ENCODE data around the gene GLIPR1L2. TPM values are rescaled to one million over a fixed set of nuclear protein-coding genes. Genes with fewer than 3 reads are reported as not detected.
"Not testable (repeated sequence)": the region's sequence is repeated elsewhere in the genome, so short reads cannot be mapped to it uniquely, and the experiment has no call there.

GLIPR1L2 gene
- under 1 TPM; 0.17 to 0.24 TPM for total RNA-seq

GRCh38 chr12:75390899-75391538 lies at the start of gene GLIPR1L2:
Gene GLIPR1L2 (plus strand): TSS chr12:75391089. CDS start chr12:75391117, 28 bp downstream.
- no peaks in the 10 kb centered on the region for H3K27me3 Mint-ChIP-seq
- H3K36me3 Mint-ChIP-seq, result no peaks in the 10 kb centered on the region
- H3K9me3 Mint-ChIP-seq, result peaks cover 4% of the 10 kb centered on the region
- H3K4me3 Mint-ChIP-seq, result peak within 1 kb of the TSS; percentile 86
- intact Hi-C loops (cut with micrococcal nuclease), result loop anchor here (1.0 to 5.0 kb wide), 8 partner anchors 45 to 854 kb away; partner anchors contain the start of genes ATXN7L3B, GLIPR1, GLIPR1L1 and KRR1
- CTCF ChIA-PET, result interaction anchor here (0.6 to 2.5 kb wide), 25 partner anchors 11 to 1079 kb away, joined by 3 to 22 read pairs (median 4); partner anchors contain the start of genes GLIPR1, GLIPR1L1 and PHLDA1
- peaks cover 40% of the 10 kb centered on the region for H3K4me1 Mint-ChIP-seq (ENCODE audit: low read depth)
- H3K27ac Mint-ChIP-seq, result peak within 1 kb of the TSS; percentile 93
- POLR2A ChIA-PET, result interaction anchor here (0.6 to 1.6 kb wide), 7 partner anchors 87 to 694 kb away, joined by 3 to 5 read pairs (median 4); partner anchors contain the start of genes NAP1L1 and PHLDA1
- peak; percentile 95 for DNase-seq

DNA sequence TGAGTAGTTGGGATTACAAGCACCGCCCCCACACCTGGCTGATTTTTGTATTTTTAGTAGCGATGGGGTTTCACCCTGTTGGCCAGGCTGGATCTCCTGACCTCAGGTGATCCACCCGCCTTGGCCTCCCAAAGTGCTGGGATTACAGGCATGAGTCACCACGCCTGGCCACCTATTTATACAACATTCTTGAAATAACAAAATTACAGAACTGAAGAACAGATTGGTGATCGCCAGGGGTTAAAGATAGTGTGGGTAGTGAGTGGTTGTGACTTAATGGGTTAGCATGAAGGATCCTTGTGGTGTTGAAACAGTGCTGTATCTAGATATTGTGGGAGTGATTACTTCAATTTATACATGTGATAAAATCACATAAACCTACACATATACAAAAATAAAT lies 49.0 kb upstream of the GLIPR1L2 start:
- Mint-ChIP-seq H3K27ac (no peak overlapping the region), H3K27me3 (peaks cover 12% of the 10 kb centered on the region), H3K4me1 (ENCODE audit: low read depth) (peaks cover 12% of the 10 kb centered on the region), H3K36me3 (peaks cover 3% of the 10 kb centered on the region), H3K9me3 (peaks cover 2% of the 10 kb centered on the region), H3K4me3 (no peak overlapping the region)
- no peak for DNase-seq
- ChIA-PET CTCF (interaction anchor here (1.3 kb wide), 1 partner anchor 7 kb away, joined by 5 read pairs; the partner anchor contains the start of gene GLIPR1L1), POLR2A (no interaction called here)
- intact Hi-C loops (cut with micrococcal nuclease), result no loop called here

DNA sequence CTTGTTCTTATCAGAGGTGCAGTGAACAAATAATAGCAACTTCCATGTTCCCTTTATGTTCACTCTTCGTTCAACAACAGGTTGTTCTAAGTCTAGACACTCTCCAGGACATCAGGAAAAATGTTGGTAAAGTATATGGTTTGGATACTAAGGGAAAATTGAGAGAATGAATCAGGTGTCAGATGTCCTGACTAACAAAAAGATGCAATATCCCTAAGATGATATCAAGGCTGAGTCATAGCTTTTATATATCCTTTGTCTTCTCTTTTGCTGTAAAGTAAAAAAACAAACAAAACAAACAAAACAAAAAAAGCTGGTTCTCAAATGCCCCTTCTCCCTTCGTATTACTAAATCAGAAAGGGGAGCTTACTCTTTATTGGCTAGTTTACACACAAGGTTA lies 45.4 kb upstream of the GLIPR1L2 start:
- Mint-ChIP-seq H3K27me3 (peaks cover 9% of the 10 kb centered on the region), H3K27ac (no peak overlapping the region), H3K4me3 (no peak overlapping the region), H3K4me1 (ENCODE audit: low read depth) (peaks cover 9% of the 10 kb centered on the region), H3K36me3 (no peaks in the 10 kb centered on the region), H3K9me3 (no peaks in the 10 kb centered on the region)
- ChIA-PET CTCF (interaction anchor here (0.7 kb wide), 2 partner anchors 11 to 14 kb away, joined by 3 to 5 read pairs; partner anchors contain the start of gene GLIPR1L1), POLR2A (no interaction called here)
- no peak for DNase-seq
- intact Hi-C loops (cut with micrococcal nuclease), result no loop called here

- H3K27ac Mint-ChIP-seq, result peak overlapping the region; percentile 16
- H3K4me1 Mint-ChIP-seq (ENCODE audit: low read depth); H3K36me3 Mint-ChIP-seq; H3K9me3 Mint-ChIP-seq; H3K27me3 Mint-ChIP-seq; POLR2A ChIA-PET; H3K4me3 Mint-ChIP-seq: not testable (repeated sequence)
- intact Hi-C loops (cut with micrococcal nuclease), result loop anchor here (1.0 kb wide), 3 partner anchors 45 to 165 kb away; partner anchors contain the start of genes GLIPR1, GLIPR1L2 and KRR1
- CTCF ChIA-PET, result interaction anchor here (0.7 kb wide), 1 partner anchor 620 kb away, joined by 3 read pairs; no protein-coding TSS in a partner anchor
- peak; percentile 55 for DNase-seq
Observed at GRCh38 chr12:75346215-75346614, 44.7 kb upstream of the GLIPR1L2 start.

DNA sequence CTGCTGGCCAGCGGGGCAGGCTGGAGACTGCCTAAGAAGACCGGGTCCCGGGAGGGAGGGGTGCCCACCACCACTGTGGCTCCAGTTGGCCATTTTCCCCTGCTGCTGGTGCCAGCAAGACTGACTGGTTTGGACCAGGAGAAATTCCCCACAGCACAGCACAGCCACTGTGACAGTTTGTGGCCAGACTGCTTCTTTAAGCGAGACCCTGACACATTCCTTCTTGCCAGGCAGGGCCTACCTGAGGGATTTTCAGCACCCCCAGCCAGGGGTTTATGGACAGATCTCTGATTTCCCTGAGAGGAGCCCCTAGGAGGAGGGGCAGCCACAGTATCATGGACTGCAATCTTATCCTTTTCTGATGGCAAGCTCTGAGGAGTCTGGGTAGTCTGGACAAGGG lies 40.9 kb upstream of the GLIPR1L2 start:
- Mint-ChIP-seq H3K9me3 (peaks cover 21% of the 10 kb centered on the region), H3K36me3 (peaks cover 14% of the 10 kb centered on the region), H3K4me3 (no peak overlapping the region), H3K27me3 (peaks cover 2% of the 10 kb centered on the region), H3K4me1 (ENCODE audit: low read depth) (peaks cover 9% of the 10 kb centered on the region), H3K27ac (no peak overlapping the region)
- intact Hi-C loops (cut with micrococcal nuclease), result no loop called here
- DNase-seq, result no peak
- ChIA-PET POLR2A (no interaction called here), CTCF (interaction anchor here (0.6 kb wide), 1 partner anchor 524 kb away, joined by 3 read pairs; no protein-coding TSS in a partner anchor)

DNA sequence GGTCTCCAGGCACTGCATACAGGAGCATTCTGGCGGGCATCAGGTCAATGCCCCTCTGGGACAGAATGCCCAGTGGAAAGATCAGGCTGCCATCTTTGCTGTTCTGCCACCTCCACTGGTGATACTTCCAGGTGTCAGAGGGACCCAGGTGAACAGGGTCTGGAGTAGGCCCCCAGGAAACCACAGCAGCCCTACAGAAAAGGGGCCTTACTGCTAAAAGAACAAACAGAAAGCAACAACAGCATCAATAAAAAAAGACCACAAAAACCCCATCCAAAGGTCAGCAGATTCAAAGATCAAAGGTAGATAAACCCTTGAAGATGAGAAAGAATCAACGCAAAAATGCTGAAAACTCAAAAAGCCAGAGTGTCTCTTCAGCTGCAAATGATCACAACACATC lies 40.5 kb upstream of the GLIPR1L2 start:
- intact Hi-C loops (cut with micrococcal nuclease), result no loop called here
- peaks cover 18% of the 10 kb centered on the region for H3K36me3 Mint-ChIP-seq
- peaks cover 25% of the 10 kb centered on the region for H3K9me3 Mint-ChIP-seq
- CTCF ChIA-PET, result interaction anchor here (0.6 to 1.0 kb wide), 2 partner anchors 16 to 523 kb away, joined by 3 read pairs; partner anchors contain the start of gene GLIPR1L1
- H3K27ac Mint-ChIP-seq, result no peak overlapping the region
- H3K4me1 Mint-ChIP-seq (ENCODE audit: low read depth), result peaks cover 8% of the 10 kb centered on the region
- POLR2A ChIA-PET, result no interaction called here
- H3K27me3 Mint-ChIP-seq, result peaks cover 2% of the 10 kb centered on the region
- no peak for DNase-seq
- no peak overlapping the region for H3K4me3 Mint-ChIP-seq

- no peak overlapping the region for H3K4me3 Mint-ChIP-seq
- DNase-seq, result no peak
- POLR2A ChIA-PET, result no interaction called here
- H3K9me3 Mint-ChIP-seq, result peaks cover 25% of the 10 kb centered on the region
- CTCF ChIA-PET, result interaction anchor here (0.9 kb wide), 1 partner anchor 151 kb away, joined by 4 read pairs; no protein-coding TSS in a partner anchor
- H3K27ac Mint-ChIP-seq, result no peak overlapping the region
- intact Hi-C loops (cut with micrococcal nuclease), result no loop called here
- peaks cover 18% of the 10 kb centered on the region for H3K36me3 Mint-ChIP-seq
- H3K4me1 Mint-ChIP-seq (ENCODE audit: low read depth), result no peaks in the 10 kb centered on the region
- peaks cover 1% of the 10 kb centered on the region for H3K27me3 Mint-ChIP-seq
Observed at GRCh38 chr12:75354011-75354410, 36.9 kb upstream of the GLIPR1L2 start.

GRCh38 chr12:75360920-75361319 lies 30.0 kb upstream of the GLIPR1L2 start:
- POLR2A ChIA-PET, result no interaction called here

DNA sequence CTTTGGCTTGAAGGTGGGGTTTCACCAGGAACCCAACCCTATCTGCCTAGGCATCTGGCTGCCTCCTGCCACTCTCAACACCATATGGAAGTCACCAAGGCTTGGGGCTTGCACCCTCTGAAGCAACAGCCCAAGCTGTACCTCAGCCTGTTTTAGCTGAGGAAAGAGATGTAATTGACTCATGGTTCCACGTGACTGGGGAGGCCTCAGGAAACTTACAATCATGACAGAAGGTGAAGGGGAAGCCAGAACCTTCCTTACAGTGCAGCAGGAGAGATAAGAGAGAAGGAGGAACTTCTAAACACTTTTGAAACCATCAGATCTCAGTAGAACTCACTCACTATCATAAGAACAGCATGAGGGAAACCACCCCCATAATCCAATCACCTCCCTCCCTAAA lies 29.5 kb upstream of the GLIPR1L2 start:
- no peak overlapping the region for H3K4me3 Mint-ChIP-seq
- peaks cover 14% of the 10 kb centered on the region for H3K9me3 Mint-ChIP-seq
- intact Hi-C loops (cut with micrococcal nuclease), result no loop called here
- H3K27me3 Mint-ChIP-seq, result no peaks in the 10 kb centered on the region
- ChIA-PET CTCF (no interaction called here), POLR2A (no interaction called here)
- peaks cover 2% of the 10 kb centered on the region for H3K36me3 Mint-ChIP-seq
- H3K27ac Mint-ChIP-seq, result no peak overlapping the region
- H3K4me1 Mint-ChIP-seq (ENCODE audit: low read depth), result peaks cover 13% of the 10 kb centered on the region
- no peak for DNase-seq

More at GRCh38 chr12:75360920-75361319, 30.0 kb upstream of the GLIPR1L2 start:
- H3K36me3 Mint-ChIP-seq, result peaks cover 2% of the 10 kb centered on the region
- intact Hi-C loops (cut with micrococcal nuclease), result no loop called here
- DNase-seq, result no peak
- CTCF ChIA-PET, result no interaction called here
- H3K4me1 Mint-ChIP-seq (ENCODE audit: low read depth), result peaks cover 10% of the 10 kb centered on the region
- H3K27ac Mint-ChIP-seq, result no peak overlapping the region
- peaks cover 14% of the 10 kb centered on the region for H3K9me3 Mint-ChIP-seq
- no peaks in the 10 kb centered on the region for H3K27me3 Mint-ChIP-seq
- H3K4me3 Mint-ChIP-seq, result no peak overlapping the region

DNA sequence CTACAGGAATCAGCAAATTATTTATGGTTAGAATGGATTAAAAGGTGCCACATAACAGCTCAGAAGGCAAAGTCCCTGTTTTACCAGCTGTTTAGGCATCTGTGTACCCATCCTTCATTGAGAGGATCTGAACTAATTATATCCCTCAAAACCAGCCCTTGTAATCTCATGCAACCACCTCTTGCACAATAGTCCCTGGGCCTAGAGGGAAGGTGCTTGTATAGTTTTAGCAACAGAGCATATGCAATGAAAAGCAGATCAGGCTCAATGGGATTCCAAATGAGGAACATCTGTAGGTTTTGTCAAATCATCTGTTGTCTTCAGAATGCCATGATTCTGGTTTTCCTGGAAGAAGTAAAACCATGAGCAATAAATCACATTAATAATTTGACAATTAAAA lies 26.0 kb upstream of the GLIPR1L2 start:
- H3K27me3 Mint-ChIP-seq, result no peaks in the 10 kb centered on the region
- H3K27ac Mint-ChIP-seq, result no peak overlapping the region
- intact Hi-C loops (cut with micrococcal nuclease), result no loop called here
- no peak for DNase-seq
- CTCF ChIA-PET, result interaction anchor here (0.7 to 1.0 kb wide), 2 partner anchors 31 to 683 kb away, joined by 3 read pairs; no protein-coding TSS in a partner anchor
- peaks cover 19% of the 10 kb centered on the region for H3K4me1 Mint-ChIP-seq (ENCODE audit: low read depth)
- POLR2A ChIA-PET, result no interaction called here
- H3K4me3 Mint-ChIP-seq, result no peak overlapping the region
- H3K36me3 Mint-ChIP-seq, result peaks cover 2% of the 10 kb centered on the region
- peaks cover 11% of the 10 kb centered on the region for H3K9me3 Mint-ChIP-seq

GRCh38 chr12:75366629-75367028 lies 24.3 kb upstream of the GLIPR1L2 start:
- no peaks in the 10 kb centered on the region for H3K36me3 Mint-ChIP-seq
- POLR2A ChIA-PET, result no interaction called here
- H3K27ac Mint-ChIP-seq, result no peak overlapping the region
- CTCF ChIA-PET, result interaction anchor here (1.6 kb wide), 1 partner anchor 118 kb away, joined by 4 read pairs; no protein-coding TSS in a partner anchor
- H3K27me3 Mint-ChIP-seq, result no peaks in the 10 kb centered on the region
- no peak overlapping the region for H3K4me3 Mint-ChIP-seq
- H3K9me3 Mint-ChIP-seq, result peaks cover 1% of the 10 kb centered on the region
- H3K4me1 Mint-ChIP-seq (ENCODE audit: low read depth), result peaks cover 9% of the 10 kb centered on the region
- intact Hi-C loops (cut with micrococcal nuclease), result no loop called here
- DNase-seq, result no peak

DNA sequence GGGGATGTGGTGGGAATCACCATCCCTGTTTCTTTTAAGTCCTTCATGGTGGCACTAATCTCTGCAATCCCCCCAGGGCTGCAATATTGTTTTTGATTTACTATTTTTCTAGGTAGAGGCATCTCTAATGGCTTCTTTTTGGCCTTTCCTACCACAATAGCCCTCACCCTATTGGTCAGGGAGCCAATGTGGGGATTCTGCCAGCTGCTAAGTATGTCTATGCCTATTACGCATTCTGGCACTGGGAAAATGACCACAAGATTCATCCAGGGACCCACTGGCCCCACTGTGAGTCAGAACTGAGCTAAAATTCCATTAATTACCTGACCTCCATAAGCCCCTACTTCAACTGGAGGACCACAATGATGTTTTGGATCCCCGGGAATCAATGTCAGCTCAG lies 15.9 kb upstream of the GLIPR1L2 start:
- H3K9me3 Mint-ChIP-seq, result no peaks in the 10 kb centered on the region
- ChIA-PET CTCF (interaction anchor here (1.3 kb wide), 1 partner anchor 16 kb away, joined by 4 read pairs; the partner anchor contains the start of gene GLIPR1L2), POLR2A (no interaction called here)
- H3K4me1 Mint-ChIP-seq (ENCODE audit: low read depth), result no peaks in the 10 kb centered on the region
- no peak for DNase-seq
- H3K27ac Mint-ChIP-seq, result no peak overlapping the region
- intact Hi-C loops (cut with micrococcal nuclease), result no loop called here
- H3K36me3 Mint-ChIP-seq, result no peaks in the 10 kb centered on the region
- no peak overlapping the region for H3K4me3 Mint-ChIP-seq
- no peaks in the 10 kb centered on the region for H3K27me3 Mint-ChIP-seq
